NK-92 (cell line): ENCODE results near the gene CSF2RB.

Source experiments
- DNase-seq: peaks from one replicate; lab custom pipeline; 2025; ENCODE audit not compliant: unreplicated experiment; lab: John Stamatoyannopoulos, UW

The CSF2RB gene

GRCh38 chr22:36913427-36914389 lies at the start of gene CSF2RB:
TSS of gene CSF2RB (plus strand) at chr22:36913628. CDS start at chr22:36922208, 8,580 bp downstream.
- DNase-seq = no peak

- DNase-seq = no peak
Measured at GRCh38 chr22:36863979-36864378, 49.4 kb upstream of the CSF2RB start.

GRCh38 chr22:36864454-36865215 lies 48.8 kb upstream of the CSF2RB start:
- no peak for DNase-seq

GRCh38 chr22:36865346-36865745 lies 48.1 kb upstream of the CSF2RB start:
- DNase-seq = no peak

- no peak for DNase-seq
Measured at GRCh38 chr22:36867695-36868094, 45.7 kb upstream of the CSF2RB start.

- DNase-seq = no peak
Measured at GRCh38 chr22:36868546-36869181, 44.8 kb upstream of the CSF2RB start.

GRCh38 chr22:36870250-36870649 lies 43.2 kb upstream of the CSF2RB start:
- DNase-seq = no peak

- no peak for DNase-seq
Measured at GRCh38 chr22:36871669-36872081, 41.8 kb upstream of the CSF2RB start.

- DNase-seq = no peak
Measured at GRCh38 chr22:36872084-36872483, 41.3 kb upstream of the CSF2RB start.

- no peak for DNase-seq
Measured at GRCh38 chr22:36872866-36873498, 40.4 kb upstream of the CSF2RB start.

GRCh38 chr22:36873614-36874308 lies 39.7 kb upstream of the CSF2RB start:
- DNase-seq = no peak

GRCh38 chr22:36874309-36874696 lies 39.1 kb upstream of the CSF2RB start:
- no peak for DNase-seq

GRCh38 chr22:36874736-36875135 lies 38.7 kb upstream of the CSF2RB start:
- DNase-seq = no peak

- DNase-seq = no peak
Measured at GRCh38 chr22:36875741-36876140, 37.7 kb upstream of the CSF2RB start.

GRCh38 chr22:36879775-36880174 lies 33.7 kb upstream of the CSF2RB start:
- DNase-seq = no peak

GRCh38 chr22:36881504-36882245 lies 31.8 kb upstream of the CSF2RB start:
- DNase-seq = no peak

- DNase-seq = no peak
Measured at GRCh38 chr22:36884349-36885158, 28.9 kb upstream of the CSF2RB start.

GRCh38 chr22:36885474-36885873 lies 28.0 kb upstream of the CSF2RB start:
- DNase-seq = no peak

GRCh38 chr22:36886016-36886415 lies 27.4 kb upstream of the CSF2RB start:
- no peak for DNase-seq
